DOHH2 (cell line): Measurements from ENCODE around the gene RPP40.

Source experiments
- H3F3A ChIP-seq: fragments of 200-600 bp; sonication (generic), shearing (Covaris generic); 2 replicates; pipeline ENCODE4 v1.6.0; 2016; ENCODE audit warnings: antibody characterized with exemption, mild to moderate bottlenecking; ENCODE audit not compliant: control insufficient read depth, insufficient read depth
- H3K27ac ChIP-seq: fragments of 200-600 bp; sonication (generic); 2 replicates; pipeline ENCODE4 v1.5.1; 2014; ENCODE audit warnings: low read depth, mild to moderate bottlenecking, low read length, moderate library complexity
- H3K27me3 ChIP-seq: fragments of 200-600 bp; sonication (generic); 2 replicates; pipeline ENCODE4 v1.6.1; 2014; ENCODE audit warnings: mild to moderate bottlenecking, low read length, mixed read lengths; ENCODE audit not compliant: control insufficient read depth
- H3K36me3 ChIP-seq: fragments of 200-600 bp; sonication (generic); 2 replicates; pipeline ENCODE4 v1.6.1; 2014; ENCODE audit warnings: mild to moderate bottlenecking, low read length, moderate library complexity, mixed read lengths; ENCODE audit not compliant: control insufficient read depth
- H3K4me1 ChIP-seq: fragments of 200-600 bp; sonication (generic); 2 replicates; pipeline ENCODE4 v1.6.1; 2014; ENCODE audit warnings: mild to moderate bottlenecking, low read length, mixed read lengths; ENCODE audit not compliant: control insufficient read depth
- H3K4me2 ChIP-seq: fragments of 200-600 bp; sonication (generic); 2 replicates; pipeline ENCODE4 v1.6.0; 2014; ENCODE audit warnings: mild to moderate bottlenecking, low read length, moderate library complexity
- H3K4me3 ChIP-seq: fragments of 200-600 bp; sonication (generic); 2 replicates; pipeline ENCODE4 v1.5.1; 2014; ENCODE audit warnings: mild to moderate bottlenecking, low read length, mixed read lengths
- H3K79me2 ChIP-seq: fragments of 200-600 bp; sonication (generic); 2 replicates; pipeline ENCODE4 v1.6.1; 2014; ENCODE audit warnings: mild to moderate bottlenecking, low read length, mixed read lengths; ENCODE audit not compliant: control insufficient read depth
- H3K9me2 ChIP-seq: fragments of 200-600 bp; sonication (generic); replicated peaks from 2 replicates; pipeline ENCODE4 v1.6.1; 2014; ENCODE audit warnings: mild to moderate bottlenecking, low read length, mixed read lengths; ENCODE audit not compliant: control insufficient read depth
- H3K9me3 ChIP-seq: fragments of 200-600 bp; sonication (generic); 2 replicates; pipeline ENCODE4 v1.6.1; 2014; ENCODE audit warnings: antibody characterized with exemption, low read length, mixed read lengths; ENCODE audit not compliant: control insufficient read depth, insufficient read depth
- H4K20me1 ChIP-seq: fragments of 200-600 bp; sonication (generic); 2 replicates; pipeline ENCODE4 v1.6.0; 2014; ENCODE audit warnings: low read depth, mild to moderate bottlenecking, antibody characterized with exemption, low read length, moderate library complexity; ENCODE audit not compliant: control insufficient read depth, insufficient read depth
- CTCF ChIP-seq: fragments of 200-600 bp; sonication (generic); IDR thresholded peaks from one replicate; pipeline ENCODE4 v1.5.1; 2014; ENCODE audit warnings: antibody characterized with exemption, mild to moderate bottlenecking, low read depth, low read length; ENCODE audit not compliant: poor library complexity, severe bottlenecking
- EZH2phosphoT487 ChIP-seq: fragments of 200-600 bp; sonication (generic); IDR thresholded peaks from 2 replicates; pipeline ENCODE4 v1.6.1; 2017; ENCODE audit warnings: borderline replicate concordance, mild to moderate bottlenecking, antibody characterized with exemption, low read length, moderate library complexity, mixed read lengths

The RPP40 gene

GRCh38 chr6:4971851-4972250 is 32.0 kb downstream of the RPP40 start:
- Histone ChIP-seq H3F3A (no peaks in the 10 kb centered on the region), H3K9me2 (no peaks in the 10 kb centered on the region), H3K27ac (no peak overlapping the region), H3K79me2 (no peaks in the 10 kb centered on the region), H3K4me2 (no peak overlapping the region), H3K9me3 (no peaks in the 10 kb centered on the region), H3K4me1 (no peaks in the 10 kb centered on the region), H3K4me3 (no peak overlapping the region), H3K27me3 (no peaks in the 10 kb centered on the region), H3K36me3 (no peaks in the 10 kb centered on the region), H4K20me1 (no peaks in the 10 kb centered on the region)
- no peak for TF ChIP-seq CTCF

- Histone ChIP-seq H3K4me2 (no peak overlapping the region), H3K27me3 (no peaks in the 10 kb centered on the region)
Observed at GRCh38 chr6:4970739-4971395, 33.0 kb downstream of the RPP40 start.

GRCh38 chr6:4969609-4970285 is 34.1 kb downstream of the RPP40 start:
- Histone ChIP-seq H3K27me3 (no peaks in the 10 kb centered on the region), H3F3A (no peaks in the 10 kb centered on the region), H3K9me2 (no peaks in the 10 kb centered on the region), H4K20me1 (no peaks in the 10 kb centered on the region), H3K79me2 (no peaks in the 10 kb centered on the region), H3K27ac (no peak overlapping the region), H3K4me3 (no peak overlapping the region), H3K36me3 (no peaks in the 10 kb centered on the region), H3K4me2 (no peak overlapping the region), H3K4me1 (no peaks in the 10 kb centered on the region), H3K9me3 (no peaks in the 10 kb centered on the region)
- no peak for TF ChIP-seq CTCF
- TF ChIP-seq EZH2phosphoT487 = no peak

More at GRCh38 chr6:4970739-4971395, 33.0 kb downstream of the RPP40 start:
- H3K27ac ChIP-seq = no peak overlapping the region
- TF ChIP-seq EZH2phosphoT487 = no peak
- TF ChIP-seq CTCF = no peak
- no peaks in the 10 kb centered on the region for H3K9me2 ChIP-seq
- no peaks in the 10 kb centered on the region for H3F3A ChIP-seq
- H3K9me3 ChIP-seq = no peaks in the 10 kb centered on the region
- H3K4me1 ChIP-seq = no peaks in the 10 kb centered on the region
- no peaks in the 10 kb centered on the region for H3K79me2 ChIP-seq
- H4K20me1 ChIP-seq = no peaks in the 10 kb centered on the region
- no peak overlapping the region for H3K4me3 ChIP-seq
- H3K36me3 ChIP-seq = no peaks in the 10 kb centered on the region
